GM21528 (cell line): ENCODE measurements around the gene MUC5B.

Experiments used
- ATAC-seq: cut with Tn5 transposase; IDR thresholded peaks from one replicate; pipeline ENCODE4 v1.9.1; 2021; ENCODE audit warnings: mild to moderate bottlenecking, moderate library complexity; ENCODE audit not compliant: unreplicated experiment, low FRiP score

Gene MUC5B

DNA sequence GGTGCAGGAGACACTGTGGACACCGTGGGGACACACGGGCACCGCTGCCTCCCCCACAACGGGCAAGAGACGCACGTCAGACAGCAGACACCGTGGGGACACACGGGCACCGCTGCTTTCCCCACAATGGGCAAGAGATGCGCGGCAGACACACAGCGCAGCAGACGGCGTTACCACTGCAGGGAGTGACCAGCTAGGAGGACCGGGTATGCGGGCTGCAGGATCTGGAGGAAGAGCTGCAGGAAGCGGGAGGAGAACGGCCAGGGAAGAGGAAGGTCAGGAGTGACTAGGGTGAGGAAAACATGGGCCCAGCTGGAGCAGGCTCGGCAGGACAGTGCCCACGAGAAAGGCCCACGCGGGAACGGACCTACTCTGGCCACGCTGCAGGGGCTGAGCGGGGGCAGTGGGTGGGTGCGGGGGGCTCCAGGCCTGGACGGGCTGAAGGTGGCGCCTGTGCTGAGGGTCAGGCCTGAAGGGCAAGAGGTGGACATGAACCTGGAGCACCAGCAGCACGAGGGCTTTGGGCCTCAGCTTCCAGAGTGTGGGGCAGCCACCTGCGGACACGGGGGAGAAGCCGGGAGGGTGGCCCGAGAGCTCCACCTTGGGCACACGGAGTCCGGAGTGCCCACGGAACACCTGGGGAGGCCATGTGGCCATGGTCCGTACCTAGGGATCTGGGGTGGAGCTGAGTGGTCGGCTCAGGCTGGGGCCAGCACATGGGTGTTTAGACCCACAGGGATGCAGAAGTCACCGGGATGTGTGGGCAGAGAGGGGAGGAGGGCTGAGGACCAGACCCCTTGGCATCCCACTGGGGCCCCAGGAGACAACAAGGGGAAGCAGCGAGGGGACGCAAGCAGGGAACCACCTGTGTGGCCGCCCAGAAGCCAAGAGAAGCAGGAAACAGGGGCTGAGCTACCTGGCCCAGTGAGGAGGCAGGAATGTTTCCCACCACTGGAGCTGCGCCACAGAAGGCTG is 70.1 kb downstream of the MUC5B start:
- ATAC-seq, result no peak

DNA sequence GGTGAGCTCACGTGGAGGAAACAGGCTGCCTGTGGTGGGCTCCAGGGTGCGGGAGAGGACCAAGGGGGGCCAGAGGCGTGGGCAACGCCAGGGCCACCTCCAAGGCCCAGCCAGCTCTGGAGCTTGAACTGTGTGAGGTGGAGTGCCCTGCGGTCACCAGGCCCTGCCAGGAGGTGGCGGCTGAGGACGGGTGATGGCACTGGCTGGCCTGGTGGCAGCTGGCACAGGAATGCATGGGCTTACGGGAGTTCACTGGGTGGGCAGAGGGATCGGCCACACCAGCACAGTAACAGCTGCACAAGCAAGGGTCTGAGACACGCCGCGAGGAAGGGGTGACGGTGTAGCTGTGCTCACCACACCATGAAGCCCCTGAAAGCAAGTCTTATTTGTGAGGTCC is 70.8 kb downstream of the MUC5B start:
- ATAC-seq, result no peak

DNA sequence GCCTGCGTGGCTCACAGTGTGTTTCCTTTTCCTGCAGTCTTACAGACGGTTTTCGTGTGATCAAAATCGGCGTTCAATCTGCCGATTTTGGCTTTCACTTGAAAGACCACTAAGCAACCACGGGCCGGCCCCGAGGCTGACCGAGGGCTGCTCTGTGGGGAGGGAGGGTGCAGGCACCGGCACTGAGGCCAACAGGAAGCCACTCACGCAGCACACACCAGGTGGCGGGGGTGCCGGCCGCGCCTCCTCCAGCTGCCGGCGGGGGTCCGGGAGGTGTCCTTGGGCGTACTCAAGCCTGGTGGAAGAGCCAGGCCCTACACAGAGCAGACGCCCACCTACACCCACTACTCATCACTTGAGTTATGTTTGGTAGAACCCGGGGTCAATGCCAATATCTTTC is 72.2 kb downstream of the MUC5B start:
- ATAC-seq, result no peak

DNA sequence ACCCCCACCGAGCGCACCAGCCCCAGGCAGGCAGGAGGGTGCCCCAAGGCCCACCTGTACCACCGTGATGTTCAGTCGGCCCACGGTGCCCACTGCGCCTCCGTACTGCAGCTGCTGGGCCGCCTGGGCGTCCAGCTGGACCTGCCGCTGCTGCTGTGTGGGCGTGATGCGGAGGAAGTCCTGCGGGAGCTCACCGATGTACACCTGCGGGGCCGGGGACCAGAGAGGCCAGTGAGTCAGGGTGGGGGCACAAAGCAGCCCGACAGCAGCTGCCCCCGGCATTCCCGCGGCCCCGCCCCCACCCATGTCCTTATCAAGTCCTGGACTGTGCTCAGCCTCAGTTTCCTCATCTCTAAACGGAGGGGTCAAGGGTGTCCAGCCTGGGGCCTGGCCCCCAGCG is 72.7 kb downstream of the MUC5B start:
- ATAC-seq, result no peak

DNA sequence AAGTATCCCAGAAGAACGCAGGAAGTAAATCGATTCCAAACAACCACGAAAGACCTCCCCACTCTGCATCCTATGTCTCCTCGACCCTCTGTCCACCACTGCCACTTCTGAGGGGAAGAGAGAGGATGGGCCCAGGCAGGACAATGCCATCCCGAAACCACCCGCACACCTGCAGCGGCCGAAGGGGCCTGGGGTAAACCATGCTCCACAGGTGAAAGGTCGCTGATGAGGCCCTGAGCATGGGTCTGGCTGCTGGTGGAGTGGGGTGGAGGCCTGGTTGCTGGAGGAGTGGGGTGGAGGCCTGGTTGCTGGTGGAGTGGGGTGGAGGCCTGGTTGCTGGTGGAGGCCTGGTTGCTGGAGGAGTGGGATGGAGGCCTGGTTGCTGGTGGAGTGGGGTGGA is 73.4 kb downstream of the MUC5B start:
- no peak for ATAC-seq

DNA sequence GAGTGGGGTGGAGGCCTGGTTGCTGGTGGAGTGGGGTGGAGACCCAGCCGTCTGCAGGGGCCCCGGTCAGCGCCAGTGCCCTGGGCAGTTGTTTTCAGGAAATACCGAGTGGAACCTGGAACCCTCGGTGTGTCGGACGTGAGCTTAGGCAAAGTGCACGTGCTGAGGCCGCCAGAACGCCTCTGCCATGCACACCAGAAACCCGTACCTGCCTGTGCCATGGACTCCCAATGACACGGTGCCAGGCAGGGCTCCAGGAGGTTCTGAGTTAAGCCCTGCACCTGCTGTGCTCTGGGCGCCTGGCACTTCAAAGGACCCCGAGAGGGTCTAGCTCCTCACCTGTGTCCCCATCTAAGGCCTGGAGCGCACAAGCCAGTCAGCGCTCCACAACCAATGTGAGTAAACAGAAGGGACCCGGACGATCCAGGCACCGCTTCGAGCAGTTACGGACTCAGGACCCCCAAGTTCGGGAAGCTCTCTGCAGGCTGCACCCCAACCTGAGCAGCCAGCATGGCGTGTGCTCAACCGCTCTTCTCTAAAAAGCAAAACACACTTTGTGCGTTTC is 74.2 kb downstream of the MUC5B start:
- no peak for ATAC-seq

DNA sequence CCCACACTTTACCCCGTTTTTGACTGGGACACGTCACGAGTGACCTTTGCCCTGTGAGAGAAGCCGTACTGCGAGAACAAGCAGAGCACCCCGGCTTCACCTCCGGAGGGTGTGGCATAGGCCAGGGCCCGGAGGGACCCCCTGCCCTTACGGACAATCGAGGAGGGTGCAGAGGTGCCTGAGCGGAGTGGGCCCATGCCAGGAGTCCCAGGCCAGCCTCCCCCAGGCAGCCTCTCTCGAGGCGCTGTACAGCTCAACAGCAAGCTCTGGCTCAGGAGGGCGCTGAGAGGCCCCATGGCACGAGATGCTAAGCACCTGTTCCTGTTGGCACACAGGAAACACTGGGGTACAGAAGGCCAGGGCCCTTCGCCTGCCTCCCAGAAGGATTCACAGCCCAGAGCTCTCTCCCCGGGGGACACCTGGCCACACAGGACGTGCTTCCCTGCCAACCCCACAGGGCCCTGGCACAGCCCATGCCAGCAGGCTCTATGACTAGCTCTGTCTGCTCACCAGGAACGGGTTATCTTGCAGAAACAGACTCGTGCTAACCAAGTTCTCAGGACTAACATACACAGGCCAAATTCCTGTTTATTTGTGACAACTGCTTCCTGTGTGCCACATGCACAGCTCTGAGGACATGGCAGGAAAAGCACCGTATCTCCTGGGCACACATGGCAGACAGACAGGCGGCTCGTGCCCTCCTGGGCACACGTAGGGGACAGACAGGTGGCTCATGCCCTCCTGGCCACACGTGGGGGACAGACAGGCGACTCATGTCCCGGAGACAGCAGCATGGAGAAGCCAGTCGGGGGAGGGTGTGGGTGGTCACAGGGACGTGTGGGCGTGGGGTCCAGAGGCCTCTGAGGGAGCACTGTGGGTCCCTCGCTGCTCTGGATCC is 75.0 kb downstream of the MUC5B start:
- ATAC-seq, result no peak

DNA sequence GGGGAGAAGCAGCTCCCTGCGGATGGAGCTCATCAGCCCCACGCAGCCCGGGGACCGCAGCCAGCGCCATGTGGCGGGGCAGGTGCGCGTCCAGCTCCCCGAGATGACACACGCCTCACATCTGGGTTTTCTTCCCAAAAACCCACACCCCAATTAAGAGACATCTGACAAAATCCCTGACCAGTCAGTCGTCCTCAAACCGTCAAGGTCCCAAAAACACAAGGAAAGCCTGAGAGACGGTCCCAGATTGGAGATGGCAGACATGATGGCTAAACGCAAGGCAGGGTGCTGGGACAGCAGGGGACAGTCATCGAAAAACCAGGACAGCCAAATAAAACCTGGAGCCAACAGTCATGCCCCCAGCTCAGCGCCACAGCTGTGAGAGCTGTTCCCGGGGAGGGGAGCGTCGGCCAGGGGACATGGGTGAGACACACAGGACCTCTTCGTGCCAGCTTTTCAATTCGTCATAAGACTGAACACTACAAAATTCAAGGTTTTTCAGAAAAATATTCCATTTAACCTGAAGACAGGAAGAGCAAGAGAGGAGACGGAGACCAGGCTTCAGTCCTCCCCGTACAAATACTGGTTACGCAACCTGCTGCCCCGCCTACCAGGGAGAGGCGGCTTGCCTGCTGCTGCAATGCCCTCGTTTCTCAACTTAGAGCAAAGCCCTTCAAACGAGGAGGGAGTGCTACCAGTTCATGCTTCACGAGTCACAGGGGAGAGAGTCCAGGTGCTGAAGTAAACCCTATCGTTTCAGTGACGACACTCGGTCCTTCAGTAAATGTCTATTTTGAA is 76.0 kb downstream of the MUC5B start:
- ATAC-seq, result no peak

DNA sequence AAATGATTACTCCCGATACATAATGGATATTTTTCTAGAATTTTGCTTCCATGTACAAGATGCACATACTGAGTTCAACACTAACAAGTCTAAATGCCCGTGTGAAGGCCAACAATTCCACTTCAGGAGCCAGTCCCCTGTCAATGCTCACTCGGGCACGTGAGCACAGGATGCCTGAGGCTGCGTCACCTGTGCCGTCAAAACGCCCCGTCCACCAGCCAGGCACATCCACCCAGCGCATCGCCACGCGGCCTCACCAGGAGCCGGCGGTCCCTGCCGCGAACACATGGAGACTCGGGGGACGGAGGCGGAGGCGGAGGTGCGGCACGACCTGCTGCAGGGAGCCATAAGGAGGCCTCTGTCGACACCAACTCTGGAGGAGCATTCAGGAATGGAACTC is 76.8 kb downstream of the MUC5B start:
- no peak for ATAC-seq

DNA sequence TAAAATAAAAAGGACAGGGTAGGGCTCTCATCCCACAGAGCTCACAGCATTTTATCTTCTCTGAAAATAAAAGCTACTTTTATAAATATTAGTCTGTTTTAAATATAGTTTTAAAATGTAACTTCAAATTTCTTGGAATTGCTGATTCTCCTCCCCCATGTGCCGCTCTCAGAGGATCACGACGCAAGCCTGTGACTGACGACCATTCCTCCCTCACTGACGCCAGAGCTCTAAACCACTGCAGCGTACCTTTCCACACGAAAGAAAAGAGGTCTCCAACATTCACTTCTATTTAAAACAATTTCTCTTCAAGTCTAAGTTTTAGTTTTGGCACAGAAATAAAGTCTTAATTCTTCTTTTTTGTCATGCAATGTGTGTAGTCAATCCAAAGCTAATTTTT is 77.3 kb downstream of the MUC5B start:
- no peak for ATAC-seq

DNA sequence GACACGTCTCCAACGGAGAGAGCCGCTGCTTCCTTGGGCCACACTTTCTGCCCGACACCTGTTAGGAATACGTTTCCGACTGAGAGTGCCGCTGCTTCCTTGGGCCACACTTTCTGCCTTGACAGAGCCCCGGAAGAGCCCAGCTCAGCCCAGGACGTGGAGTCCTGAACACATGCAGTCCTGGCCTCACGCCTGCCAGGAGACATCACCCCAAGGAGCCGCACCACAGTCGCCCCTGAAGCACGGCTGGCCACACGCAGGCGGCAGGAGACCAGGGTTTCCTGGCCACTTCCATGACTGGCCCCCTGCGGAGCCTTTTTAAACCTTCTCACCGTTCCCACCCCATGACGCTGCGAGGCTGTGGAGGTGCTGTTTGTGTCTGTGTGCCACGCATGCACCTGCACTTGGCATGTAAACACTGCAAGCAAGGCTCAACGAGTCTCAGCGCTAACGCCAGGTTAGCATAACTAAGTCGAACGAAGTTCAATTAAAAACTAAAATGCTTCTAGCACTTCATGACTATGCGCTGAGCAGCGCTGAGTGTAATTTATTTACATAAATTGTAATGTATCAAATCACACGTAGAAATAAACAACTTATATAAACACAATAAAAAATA is 77.8 kb downstream of the MUC5B start:
- ATAC-seq, result no peak

DNA sequence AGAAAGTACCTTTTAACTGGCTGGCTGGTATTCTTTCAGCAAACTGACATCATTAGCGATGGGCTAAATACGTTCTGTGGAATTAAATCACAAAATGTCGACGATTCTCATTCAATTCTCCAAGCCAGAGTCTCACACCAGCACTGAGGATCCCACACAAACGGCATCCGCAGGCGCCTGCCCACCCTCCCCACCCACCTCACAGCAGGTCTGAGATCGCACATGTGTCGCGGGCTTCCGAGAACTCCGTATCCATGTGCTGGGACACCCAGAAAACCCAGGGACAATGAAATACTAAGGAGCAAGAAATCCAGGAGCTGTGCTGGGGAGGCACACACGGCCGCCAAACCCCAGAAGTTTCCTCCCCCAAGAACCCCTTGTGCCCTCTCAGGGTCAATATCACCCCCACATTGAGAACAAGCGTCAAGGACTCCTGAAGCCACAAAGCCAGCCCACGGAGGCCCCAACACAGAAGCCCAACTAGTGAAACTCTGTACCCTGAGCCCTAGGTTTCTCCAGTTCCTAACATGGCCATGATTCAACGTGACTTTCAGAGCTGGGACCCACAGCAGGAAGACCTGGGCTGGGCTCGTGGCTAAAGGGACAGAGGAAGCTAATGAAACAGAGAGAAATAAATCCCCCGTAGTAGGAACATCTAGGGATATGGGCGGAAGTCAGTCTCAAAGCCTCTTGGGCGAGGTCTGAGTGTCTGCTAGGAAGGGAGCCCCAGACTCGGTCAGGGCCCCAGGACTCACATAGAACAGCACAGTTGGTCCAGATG is 78.5 kb downstream of the MUC5B start:
- ATAC-seq, result no peak

DNA sequence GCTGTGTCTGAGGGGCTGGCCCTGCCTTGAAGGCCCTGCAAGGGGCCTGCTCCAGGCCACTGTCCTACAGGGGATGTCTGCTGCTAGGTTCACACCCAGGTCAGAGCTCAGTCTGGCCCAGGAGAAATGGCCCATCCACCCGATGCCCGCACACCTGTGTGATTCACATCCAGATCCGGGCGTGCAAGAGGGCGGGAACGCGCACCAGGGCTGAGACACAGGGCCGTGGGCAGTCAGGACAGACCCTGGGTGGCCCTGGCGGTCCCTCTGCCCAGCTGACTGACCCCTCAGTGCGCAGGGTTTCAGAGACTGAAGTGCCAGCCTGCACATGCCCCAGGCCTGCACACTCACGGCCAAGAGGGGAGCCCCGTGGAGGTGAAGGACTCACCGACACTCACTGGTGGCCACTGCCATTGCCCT is 79.2 kb downstream of the MUC5B start:
- ATAC-seq, result no peak

DNA sequence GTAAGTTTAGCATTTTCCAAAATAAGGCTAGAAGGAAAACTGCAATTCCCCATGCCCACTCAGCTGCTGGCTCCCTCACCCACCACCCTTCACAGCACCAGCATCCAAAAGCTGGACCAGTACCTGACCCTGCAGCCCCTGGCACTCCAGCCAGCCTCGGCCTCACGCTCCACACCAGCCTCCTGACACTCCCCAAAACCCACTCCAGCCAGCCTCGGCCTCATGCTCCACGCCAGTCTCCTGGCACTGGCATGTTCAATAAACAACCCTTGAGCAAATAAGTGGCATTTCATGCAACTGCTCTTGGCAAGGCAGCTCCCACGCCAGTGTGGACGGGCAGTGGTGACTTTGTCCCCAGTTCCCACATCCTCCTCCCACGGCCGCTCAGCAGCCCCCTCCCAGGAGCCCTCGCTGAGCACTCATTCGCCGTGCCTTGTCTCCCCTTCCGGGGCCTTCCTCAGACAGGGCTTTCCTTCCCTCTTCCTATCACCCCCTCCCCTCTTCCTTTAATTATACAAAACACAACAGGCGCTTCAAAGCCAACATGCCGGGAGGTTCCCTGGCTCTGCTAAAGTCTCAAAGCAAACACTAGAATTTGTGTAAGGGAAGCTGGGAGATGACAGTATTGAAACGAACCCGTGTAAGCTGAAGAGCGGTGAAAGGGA is 79.7 kb downstream of the MUC5B start:
- no peak for ATAC-seq

DNA sequence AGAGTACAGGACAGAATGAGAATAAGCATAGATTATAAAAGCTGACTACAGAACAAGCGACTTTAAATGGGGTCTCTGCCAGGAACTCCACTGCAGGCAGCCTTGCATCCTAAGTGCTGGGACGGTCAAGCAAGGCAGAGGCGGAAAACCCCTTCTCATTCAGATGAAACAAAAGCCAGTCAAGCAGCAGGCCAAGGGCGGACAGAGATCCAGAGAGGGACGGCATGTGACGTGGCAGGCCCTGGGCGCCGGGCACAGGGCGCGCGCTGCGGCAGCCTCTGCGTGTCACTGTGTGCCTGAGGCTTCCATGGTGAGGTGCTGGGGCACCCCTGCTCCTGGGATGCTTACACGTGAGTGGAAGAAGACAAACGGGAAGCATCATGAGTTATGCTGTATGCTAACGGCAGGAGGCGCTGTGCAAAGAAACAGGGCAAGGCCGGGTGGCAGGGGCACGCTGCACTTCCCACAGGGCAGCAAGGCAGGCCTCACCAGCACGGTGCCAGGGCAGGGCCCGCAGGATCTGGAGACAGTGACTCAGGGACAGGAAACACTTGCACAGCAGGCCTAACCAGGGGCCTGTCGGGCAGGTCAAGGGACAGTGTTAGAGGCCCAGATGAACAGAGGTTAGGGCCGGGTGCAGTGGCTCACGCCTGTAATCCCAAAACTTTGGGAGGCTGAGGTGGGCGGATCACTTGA is 80.4 kb downstream of the MUC5B start:
- ATAC-seq, result no peak

DNA sequence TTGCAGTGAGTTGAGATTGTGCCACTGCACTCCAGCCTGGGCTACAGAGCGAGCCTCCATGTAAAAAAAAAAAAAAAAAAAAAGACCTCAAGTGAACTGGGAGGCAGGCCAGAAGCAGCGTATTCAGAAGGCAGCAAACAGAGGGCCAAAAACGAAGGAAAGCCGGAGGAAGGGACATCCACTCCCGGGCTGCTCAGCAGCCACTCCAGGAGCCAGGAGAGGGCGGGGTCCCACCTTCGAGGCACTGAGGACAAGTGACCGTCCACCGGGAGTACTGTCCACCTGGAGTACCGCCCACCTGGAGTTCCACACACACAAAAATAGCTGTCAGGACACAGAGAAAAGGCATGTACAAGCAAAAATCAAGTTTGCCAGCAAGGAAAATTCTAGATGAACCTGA is 81.1 kb downstream of the MUC5B start:
- ATAC-seq, result no peak

DNA sequence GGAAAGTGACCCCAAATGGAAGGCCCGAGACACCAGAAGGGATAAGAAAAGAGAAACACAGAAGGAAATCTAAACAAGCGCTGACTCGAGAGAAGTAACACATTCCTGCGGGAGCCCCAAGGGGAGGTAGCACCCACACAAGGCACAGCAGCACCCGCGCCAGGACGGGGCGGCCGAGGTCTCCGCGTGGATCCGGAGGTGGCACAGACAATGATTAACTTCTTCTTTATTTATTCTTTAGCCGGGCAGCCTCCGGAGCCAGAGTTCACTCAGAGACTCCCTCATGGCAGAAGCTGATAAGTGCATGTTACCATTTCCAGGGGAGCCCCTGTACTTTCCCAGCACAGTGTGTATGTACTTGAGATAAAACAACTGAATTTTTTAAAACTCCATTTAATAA is 81.5 kb downstream of the MUC5B start:
- ATAC-seq, result no peak

DNA sequence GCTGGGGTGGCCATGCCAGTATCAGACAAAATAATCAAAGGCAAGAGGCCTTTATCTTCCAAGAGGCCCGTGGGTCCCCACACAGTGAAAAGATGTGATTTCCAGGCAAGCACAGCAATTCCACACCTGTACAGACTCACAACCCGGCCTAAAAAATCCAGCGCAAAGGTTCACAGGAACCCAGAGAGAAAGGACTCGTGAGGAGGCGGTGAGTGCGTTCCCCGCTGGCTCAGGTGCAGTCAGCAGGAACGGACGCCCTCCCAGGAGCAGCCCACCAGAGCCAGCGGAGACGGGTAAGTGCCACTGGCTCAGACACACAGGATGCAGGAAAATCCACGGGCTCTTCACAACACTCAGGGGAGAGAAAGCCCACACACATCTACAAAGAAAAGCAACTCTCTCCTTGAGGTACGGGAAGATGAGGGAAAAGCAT is 82.2 kb downstream of the MUC5B start:
- ATAC-seq, result no peak
